Muscle layer of colon (tissue), 2 donors: ENCODE results near the gene NSF.

Experiments
- H3K27ac ChIP-seq: one replicate; pipeline ENCODE4 v1.7.0; 2013; ENCODE audit warnings: low read depth, mild to moderate bottlenecking, low read length, moderate library complexity
- H3K27me3 ChIP-seq, 2 donors: one replicate each; pipeline ENCODE4 v1.7.0; 2013; ENCODE audit warnings: low read length in 2 of 2, mild to moderate bottlenecking in 2 of 2; ENCODE audit not compliant: insufficient read depth in 2 of 2, control insufficient read depth in 1 of 2
- H3K36me3 ChIP-seq: one replicate; pipeline ENCODE4 v1.7.0; 2013; ENCODE audit warnings: mild to moderate bottlenecking, low read length; ENCODE audit not compliant: insufficient read depth
- H3K4me1 ChIP-seq: one replicate; pipeline ENCODE4 v1.7.0; 2013; ENCODE audit warnings: mild to moderate bottlenecking, low read length; ENCODE audit not compliant: insufficient read depth
- H3K4me3 ChIP-seq, 2 donors: one replicate each; pipeline ENCODE4 v1.7.0; 2013; ENCODE audit warnings: low read length in 2 of 2, low read depth in 1 of 2, mild to moderate bottlenecking in 1 of 2, moderate library complexity in 1 of 2
- H3K9ac ChIP-seq: one replicate; pipeline ENCODE4 v1.7.0; 2013; ENCODE audit warnings: low read length
- H3K9me3 ChIP-seq: one replicate; pipeline ENCODE4 v1.7.0; 2013; ENCODE audit warnings: mild to moderate bottlenecking, low read length
- donor health status: abdominal sarcoma.
- donor health status: Adenocarcinoma of cecum.

NSF gene

GRCh38 chr17:46796084-46796483 is 205.6 kb downstream of the NSF start:
- H3K36me3 ChIP-seq: no peaks in the 10 kb centered on the region
- H3K4me1 ChIP-seq: no peaks in the 10 kb centered on the region
- no peak overlapping the region for H3K9ac ChIP-seq
- no peaks in the 10 kb centered on the region for H3K27me3 ChIP-seq
- H3K27ac ChIP-seq: no peak overlapping the region
- no peaks in the 10 kb centered on the region for H3K9me3 ChIP-seq
- no peak overlapping the region for H3K4me3 ChIP-seq

DNA sequence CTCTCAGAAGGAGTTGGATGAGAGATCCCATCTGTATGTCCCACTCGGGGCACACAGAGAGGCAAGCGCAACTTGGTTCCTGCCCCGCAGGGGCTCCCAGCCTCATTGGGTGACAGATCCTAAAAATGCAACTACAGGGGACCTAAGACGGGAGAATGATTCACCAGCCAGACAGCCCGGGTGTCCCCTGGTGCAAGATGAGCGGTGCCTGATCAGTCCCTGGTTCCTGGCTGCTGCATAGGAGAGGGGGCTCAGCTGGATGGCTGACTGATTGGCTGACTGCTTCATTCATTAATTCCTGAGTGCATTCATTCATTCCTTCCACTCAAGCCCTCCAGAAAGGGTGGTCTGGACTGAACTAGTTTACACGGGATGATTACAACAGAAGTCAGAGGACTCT is 206.1 kb downstream of the NSF start:
- no peaks in the 10 kb centered on the region for H3K9me3 ChIP-seq
- no peaks in the 10 kb centered on the region for H3K36me3 ChIP-seq
- H3K27me3 ChIP-seq: no peaks in the 10 kb centered on the region

DNA sequence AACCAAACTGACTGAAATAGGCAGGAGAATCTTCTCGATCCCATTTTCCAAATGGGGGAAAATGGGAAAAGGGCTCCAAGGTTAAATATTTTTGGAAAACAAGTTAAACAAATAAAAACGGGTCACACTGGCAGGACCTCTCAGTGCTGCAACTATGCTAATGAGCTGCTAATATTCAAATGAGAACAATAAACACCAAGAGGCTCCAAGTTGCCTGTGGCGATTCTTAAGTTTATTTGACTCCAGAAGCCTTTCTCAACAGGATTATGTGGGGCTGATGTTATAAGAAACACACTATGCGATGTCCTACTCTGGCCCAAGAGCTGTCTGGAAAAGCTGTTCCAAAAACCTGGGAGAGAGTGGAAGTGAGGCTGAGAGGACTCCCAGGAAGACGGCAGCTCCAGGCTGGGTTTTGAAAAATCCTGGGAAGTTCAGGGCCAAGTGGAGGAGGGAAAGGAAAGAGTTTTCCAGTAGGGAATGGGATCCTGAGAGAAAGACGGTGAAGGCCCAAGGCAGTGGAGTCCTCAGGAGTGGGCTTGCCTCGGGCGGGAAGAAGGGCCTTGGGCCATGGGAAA is 206.6 kb downstream of the NSF start:
- Histone ChIP-seq H3K27me3 (no peaks in the 10 kb centered on the region), H3K9me3 (no peaks in the 10 kb centered on the region), H3K4me3 (no peak overlapping the region), H3K9ac (no peak overlapping the region), H3K27ac (no peak overlapping the region), H3K36me3 (no peaks in the 10 kb centered on the region), H3K4me1 (no peaks in the 10 kb centered on the region)

More for the DNA sequence above, 206.1 kb downstream of the NSF start:
- Histone ChIP-seq H3K27ac (no peak overlapping the region), H3K9ac (no peak overlapping the region), H3K4me1 (no peaks in the 10 kb centered on the region), H3K4me3 (no peak overlapping the region)

DNA sequence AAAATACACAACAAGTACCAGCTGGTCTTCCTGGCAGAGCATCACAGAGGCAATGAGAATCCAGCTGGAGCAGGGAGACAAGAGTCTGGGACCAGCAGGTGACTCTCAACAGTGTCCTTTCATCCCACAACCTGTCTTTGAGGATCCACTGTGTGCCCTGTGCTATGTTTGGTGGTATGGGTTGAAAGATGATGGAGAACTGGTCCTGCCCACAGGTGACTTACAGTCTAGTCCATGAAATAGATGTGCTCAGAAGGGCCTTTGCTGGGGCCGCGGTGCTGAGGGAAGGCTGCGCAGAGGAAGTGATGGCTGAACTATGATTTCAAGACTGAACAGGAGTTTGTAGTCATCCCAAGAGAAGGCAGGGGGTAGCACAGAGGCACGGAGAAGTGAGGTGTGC is 210.1 kb downstream of the NSF start:
- Histone ChIP-seq H3K27ac (no peak overlapping the region), H3K4me3 (no peak overlapping the region), H3K36me3 (no peaks in the 10 kb centered on the region), H3K9me3 (no peaks in the 10 kb centered on the region), H3K9ac (no peak overlapping the region), H3K27me3 (no peaks in the 10 kb centered on the region), H3K4me1 (no peaks in the 10 kb centered on the region)

- H3K4me1 ChIP-seq: no peaks in the 10 kb centered on the region
- H3K9ac ChIP-seq: no peak overlapping the region
- H3K4me3 ChIP-seq: no peak overlapping the region
- no peaks in the 10 kb centered on the region for H3K9me3 ChIP-seq
- H3K27ac ChIP-seq: no peak overlapping the region
- H3K27me3 ChIP-seq: no peaks in the 10 kb centered on the region
- H3K36me3 ChIP-seq: no peaks in the 10 kb centered on the region
Observed at GRCh38 chr17:46802800-46803199, 212.3 kb downstream of the NSF start.

- H3K9ac ChIP-seq: no peak overlapping the region
- no peak overlapping the region for H3K27ac ChIP-seq
- no peaks in the 10 kb centered on the region for H3K27me3 ChIP-seq
- H3K4me1 ChIP-seq: no peaks in the 10 kb centered on the region
- H3K4me3 ChIP-seq: no peak overlapping the region
- H3K36me3 ChIP-seq: no peaks in the 10 kb centered on the region
- no peaks in the 10 kb centered on the region for H3K9me3 ChIP-seq
Observed at GRCh38 chr17:46803544-46803943, 213.1 kb downstream of the NSF start.

- H3K9me3 ChIP-seq: no peaks in the 10 kb centered on the region
- H3K4me1 ChIP-seq: no peaks in the 10 kb centered on the region
- no peaks in the 10 kb centered on the region for H3K36me3 ChIP-seq
- no peak overlapping the region for H3K9ac ChIP-seq
- H3K4me3 ChIP-seq: no peak overlapping the region
- H3K27ac ChIP-seq: no peak overlapping the region
- H3K27me3 ChIP-seq: no peaks in the 10 kb centered on the region
Observed at GRCh38 chr17:46805771-46806170, 215.3 kb downstream of the NSF start.
